GM06990 (cell line): ENCODE results near the gene ONECUT1.

Source experiments
- DNase-seq: peaks from one replicate; pipeline ENCODE4 v3.0.0-alpha.2; 2011; ENCODE audit not compliant: insufficient read length; ENCODE audit errors: extremely low read depth
- H3K27me3 ChIP-seq: replicated peaks from 2 replicates; pipeline ENCODE4 v1.6.0; 2011; ENCODE audit warnings: low read length; ENCODE audit not compliant: control insufficient read depth, insufficient read depth
- H3K36me3 ChIP-seq: 2 replicates; pipeline ENCODE4 v1.5.1; 2011; ENCODE audit warnings: low read length; ENCODE audit not compliant: control insufficient read depth, insufficient read depth
- H3K4me3 ChIP-seq: replicated peaks from 2 replicates; pipeline ENCODE4 v1.5.1; 2011; ENCODE audit warnings: low read depth, mild to moderate bottlenecking, control low read depth, low read length
- CTCF ChIP-seq: IDR thresholded peaks from 2 replicates; pipeline ENCODE4 v1.5.1; 2011; ENCODE audit warnings: low read length, control low read depth, mild to moderate bottlenecking, inconsistent platforms; ENCODE audit not compliant: insufficient read depth, poor library complexity, severe bottlenecking

ONECUT1 gene

GRCh38 chr15:52794665-52795463 is 4.7 kb upstream of the ONECUT1 start:
- no peak for TF ChIP-seq CTCF
- peaks cover 6% of the 10 kb centered on the region for H3K27me3 ChIP-seq
- no peak for DNase-seq
- no peak overlapping the region for H3K4me3 ChIP-seq
- H3K36me3 ChIP-seq = no peaks in the 10 kb centered on the region

GRCh38 chr15:52791776-52792175 is 1.6 kb upstream of the ONECUT1 start:
- no peaks in the 10 kb centered on the region for H3K36me3 ChIP-seq
- peaks cover 6% of the 10 kb centered on the region; the same call in 1 of the 2 replicates for H3K27me3 ChIP-seq
- DNase-seq = no peak
- H3K4me3 ChIP-seq = no peak overlapping the region
- no peak for TF ChIP-seq CTCF

- H3K27me3 ChIP-seq = peaks cover 6% of the 10 kb centered on the region; the same call in 1 of the 2 replicates
Measured at GRCh38 chr15:52790941-52791751, 1.0 kb upstream of the ONECUT1 start.

GRCh38 chr15:52789601-52790168 is 451 bp downstream of the ONECUT1 start:
- Histone ChIP-seq H3K4me3 (peak overlapping the region; percentile 64), H3K27me3 (peaks cover 2% of the 10 kb centered on the region; the same call in 1 of the 2 replicates), H3K36me3 (no peaks in the 10 kb centered on the region)
- DNase-seq = no peak
- TF ChIP-seq CTCF = no peak

More at GRCh38 chr15:52790941-52791751, 1.0 kb upstream of the ONECUT1 start:
- Histone ChIP-seq H3K36me3 (no peaks in the 10 kb centered on the region), H3K4me3 (peak overlapping the region; percentile 64)
- no peak for TF ChIP-seq CTCF
- DNase-seq = no peak

- H3K27me3 ChIP-seq = peaks cover 2% of the 10 kb centered on the region; the same call in 1 of the 2 replicates
Measured at GRCh38 chr15:52789008-52789600, 1.0 kb downstream of the ONECUT1 start.

More at GRCh38 chr15:52789008-52789600, 1.0 kb downstream of the ONECUT1 start:
- no peak for TF ChIP-seq CTCF
- DNase-seq = no peak
- H3K36me3 ChIP-seq = no peaks in the 10 kb centered on the region
- no peak overlapping the region for H3K4me3 ChIP-seq
